ENCODE measurements around the gene GLCCI1. TPM values are rescaled to one million over a fixed set of nuclear protein-coding genes. Genes with fewer than 3 reads are reported as not detected.
"Not testable (repeated sequence)": the region's sequence is repeated elsewhere in the genome, so short reads cannot be mapped to it uniquely, and the experiment has no call there.

GLCCI1 gene
- total RNA-seq, 1 donor from 2014 or later, result 27.9 TPM

DNA sequence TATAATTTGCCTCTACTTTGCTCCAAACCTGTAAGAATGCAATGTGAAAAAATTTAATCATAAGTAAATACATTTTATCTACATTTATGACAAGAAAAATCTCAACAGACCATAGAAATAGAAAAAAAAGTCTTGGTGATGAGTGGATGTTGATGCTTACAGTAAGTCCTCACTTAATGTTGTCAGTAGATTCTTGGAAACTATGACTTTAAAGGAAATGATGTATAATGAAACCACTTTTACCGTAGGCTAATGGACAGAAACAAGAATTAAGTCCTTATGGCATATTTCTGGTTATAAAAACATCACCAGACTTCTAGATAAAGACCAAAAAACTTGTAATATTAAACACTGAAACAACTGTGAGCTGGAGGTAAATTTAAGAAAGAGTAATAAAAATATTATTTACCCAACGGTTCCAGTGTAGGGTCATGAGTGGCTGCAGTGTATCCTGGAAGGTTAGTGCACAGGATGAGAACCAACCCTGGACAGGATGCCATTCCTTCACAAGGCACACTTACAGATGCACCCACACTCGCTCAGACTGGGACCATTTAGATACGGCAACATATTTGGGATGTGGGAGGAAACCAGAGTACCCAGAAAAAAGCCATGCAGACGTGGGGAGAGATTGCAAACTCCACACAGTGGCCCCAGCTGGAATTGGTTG is 76.3 kb downstream of the GLCCI1 start:
- intact Hi-C loops (cut with micrococcal nuclease), result loop anchor here (5.0 to 10.0 kb wide), 4 partner anchors 82 to 363 kb away; no protein-coding TSS in a partner anchor
- Mint-ChIP-seq H3K27ac (peak overlapping the region; percentile 65), H3K27me3 (ENCODE audit: low read depth) (no peaks in the 10 kb centered on the region), H3K4me3 (ENCODE audit: low read depth) (no peak overlapping the region), H3K9me3 (peaks cover 5% of the 10 kb centered on the region), H3K4me1 (ENCODE audit: low read depth) (peaks cover 60% of the 10 kb centered on the region), H3K36me3 (ENCODE audit: low read depth) (peaks cover 78% of the 10 kb centered on the region)
- no peak for DNase-seq (ENCODE audit: low spot score)

DNA sequence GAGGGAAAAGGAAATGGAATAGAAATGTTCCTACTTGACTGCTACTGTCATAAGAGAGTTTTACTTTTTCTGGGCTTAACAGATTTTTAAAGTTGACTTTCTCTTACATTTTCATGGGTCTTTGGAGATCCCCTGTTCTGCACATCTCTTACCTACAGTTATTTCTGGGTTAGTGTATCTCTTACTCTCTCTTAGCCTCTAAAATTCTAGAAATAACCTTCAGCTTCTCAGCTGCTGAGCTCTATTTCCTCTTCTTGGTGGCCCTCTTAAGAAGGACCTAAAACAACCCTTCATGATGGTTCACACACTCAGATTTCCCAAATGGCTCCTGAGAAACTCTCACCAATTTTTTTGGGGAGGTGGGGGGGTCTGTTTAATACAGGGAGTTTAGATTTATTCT is 79.5 kb downstream of the GLCCI1 start:
- H3K9me3 Mint-ChIP-seq; DNase-seq (ENCODE audit: low spot score); H3K4me3 Mint-ChIP-seq (ENCODE audit: low read depth); H3K27ac Mint-ChIP-seq; H3K27me3 Mint-ChIP-seq (ENCODE audit: low read depth): not testable (repeated sequence)
- Mint-ChIP-seq H3K36me3 (ENCODE audit: low read depth) (peaks cover 57% of the 10 kb centered on the region), H3K4me1 (ENCODE audit: low read depth) (peaks cover 53% of the 10 kb centered on the region)
- intact Hi-C loops (cut with micrococcal nuclease), result loop anchor here (10.0 kb wide), 1 partner anchor 273 kb away; no protein-coding TSS in a partner anchor

DNA sequence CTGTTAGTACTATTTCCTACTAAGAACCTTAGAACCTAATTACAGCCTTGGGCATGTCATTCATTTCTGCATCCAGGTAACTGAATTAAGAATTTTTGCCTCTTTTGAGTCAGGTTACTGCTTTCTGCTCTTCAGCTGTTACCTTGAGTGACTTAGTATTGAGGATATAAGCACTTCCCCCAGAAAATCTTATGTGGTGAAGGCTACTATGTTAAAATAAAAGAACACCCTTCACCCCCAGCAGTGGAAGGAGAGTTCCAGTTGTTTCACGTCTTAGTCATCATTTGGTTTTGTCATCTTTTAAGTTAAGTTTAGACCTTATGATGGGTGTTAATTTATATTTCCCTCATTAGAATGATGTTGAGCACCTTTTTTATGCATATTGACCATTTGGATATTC is 82.8 kb downstream of the GLCCI1 start:
- Mint-ChIP-seq H3K27me3 (ENCODE audit: low read depth) (no peaks in the 10 kb centered on the region), H3K4me3 (ENCODE audit: low read depth) (no peak overlapping the region), H3K27ac (no peak overlapping the region), H3K4me1 (ENCODE audit: low read depth) (peaks cover 31% of the 10 kb centered on the region), H3K9me3 (no peaks in the 10 kb centered on the region), H3K36me3 (ENCODE audit: low read depth) (peaks cover 39% of the 10 kb centered on the region)
- intact Hi-C loops (cut with micrococcal nuclease), result no loop called here
- no peak for DNase-seq (ENCODE audit: low spot score)

DNA sequence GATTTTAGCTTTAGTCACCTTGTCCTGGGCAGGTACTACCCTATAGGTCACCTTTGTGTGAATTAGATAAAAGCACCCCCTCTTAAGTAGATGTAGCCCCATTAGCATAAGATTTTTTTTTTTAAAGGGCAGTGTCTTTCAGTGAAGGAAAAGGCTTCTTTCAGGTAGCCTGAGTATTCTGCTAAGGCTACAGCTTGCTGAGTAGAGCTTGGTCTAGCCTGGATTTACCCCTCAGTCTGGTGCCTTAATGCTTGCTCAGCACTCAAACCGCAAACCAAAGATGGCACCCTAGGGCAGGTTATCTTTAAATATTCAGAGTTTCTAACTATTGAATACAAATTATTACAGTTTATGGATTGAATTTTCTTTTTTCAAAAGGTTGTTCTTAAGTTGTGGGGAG is 83.4 kb downstream of the GLCCI1 start:
- peaks cover 32% of the 10 kb centered on the region for H3K4me1 Mint-ChIP-seq (ENCODE audit: low read depth)
- no peaks in the 10 kb centered on the region for H3K9me3 Mint-ChIP-seq
- no peak overlapping the region for H3K4me3 Mint-ChIP-seq (ENCODE audit: low read depth)
- H3K27me3 Mint-ChIP-seq (ENCODE audit: low read depth), result no peaks in the 10 kb centered on the region
- peaks cover 39% of the 10 kb centered on the region for H3K36me3 Mint-ChIP-seq (ENCODE audit: low read depth)
- DNase-seq (ENCODE audit: low spot score), result no peak
- H3K27ac Mint-ChIP-seq, result no peak overlapping the region
- intact Hi-C loops (cut with micrococcal nuclease), result no loop called here

DNA sequence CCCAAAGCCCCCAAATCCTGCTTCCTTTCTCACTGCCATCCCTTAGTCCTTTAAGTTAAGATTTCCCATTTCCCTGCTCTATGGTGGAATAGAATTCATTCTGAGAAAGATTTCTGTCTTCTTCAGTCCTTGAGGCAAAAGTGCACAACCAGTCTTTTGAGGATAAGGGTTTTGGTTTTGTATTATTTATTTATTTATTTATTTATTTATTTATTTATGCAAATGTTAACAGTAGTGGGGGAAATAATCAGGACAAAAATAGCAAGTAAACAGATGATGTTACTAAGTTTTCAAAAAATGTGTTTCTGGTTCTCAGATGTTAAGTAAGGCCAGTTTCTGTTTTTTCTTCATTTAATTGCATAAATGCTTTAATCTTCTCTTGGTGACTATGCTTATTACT is 84.2 kb downstream of the GLCCI1 start:
- H3K4me1 Mint-ChIP-seq (ENCODE audit: low read depth), result peaks cover 30% of the 10 kb centered on the region
- no peak overlapping the region for H3K4me3 Mint-ChIP-seq (ENCODE audit: low read depth)
- no peaks in the 10 kb centered on the region for H3K9me3 Mint-ChIP-seq
- H3K27me3 Mint-ChIP-seq (ENCODE audit: low read depth), result no peaks in the 10 kb centered on the region
- peaks cover 47% of the 10 kb centered on the region for H3K36me3 Mint-ChIP-seq (ENCODE audit: low read depth)
- DNase-seq (ENCODE audit: low spot score), result no peak
- intact Hi-C loops (cut with micrococcal nuclease), result no loop called here
- H3K27ac Mint-ChIP-seq, result no peak overlapping the region

DNA sequence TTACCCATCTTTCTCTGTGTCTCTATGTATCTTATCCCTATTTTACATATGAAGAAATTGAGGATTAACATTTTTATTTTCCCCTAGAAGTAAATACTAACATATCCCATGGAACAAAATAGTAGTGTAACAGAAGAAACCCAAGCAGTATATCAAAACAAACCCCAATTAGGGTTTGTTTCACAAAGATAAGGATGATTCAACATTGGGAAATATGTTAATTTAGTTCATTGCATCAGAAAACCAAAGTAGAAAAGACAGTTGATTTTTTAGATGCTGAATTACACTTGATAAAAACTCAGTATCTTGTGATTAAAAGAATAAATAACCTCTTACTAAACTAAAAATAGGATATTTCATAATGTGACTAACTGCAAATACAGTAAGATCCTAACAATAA is 87.8 kb downstream of the GLCCI1 start:
- no peaks in the 10 kb centered on the region for H3K9me3 Mint-ChIP-seq
- no peak overlapping the region for H3K4me3 Mint-ChIP-seq (ENCODE audit: low read depth)
- H3K27ac Mint-ChIP-seq, result no peak overlapping the region
- intact Hi-C loops (cut with micrococcal nuclease), result no loop called here
- peaks cover 16% of the 10 kb centered on the region for H3K4me1 Mint-ChIP-seq (ENCODE audit: low read depth)
- no peak for DNase-seq (ENCODE audit: low spot score)
- peaks cover 55% of the 10 kb centered on the region for H3K36me3 Mint-ChIP-seq (ENCODE audit: low read depth)
- no peaks in the 10 kb centered on the region for H3K27me3 Mint-ChIP-seq (ENCODE audit: low read depth)

DNA sequence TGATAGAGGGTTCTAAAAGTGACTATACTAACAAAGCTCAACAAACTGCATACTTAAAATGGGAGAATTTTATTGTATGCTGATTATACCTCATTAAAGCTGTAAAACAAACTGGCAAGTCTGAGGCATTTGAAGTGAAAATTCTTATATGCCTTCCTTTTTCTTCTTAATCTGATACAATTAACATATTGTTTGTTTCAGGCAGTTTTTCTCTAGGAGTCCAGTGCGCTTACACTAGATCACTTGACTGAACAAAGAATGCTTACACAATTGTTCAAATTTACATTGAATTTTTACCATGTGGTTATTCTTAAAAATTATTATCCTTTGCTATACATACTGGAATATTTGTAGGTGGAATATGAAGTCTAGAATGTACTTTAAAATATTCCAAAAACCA is 89.0 kb downstream of the GLCCI1 start:
- DNase-seq (ENCODE audit: low spot score), result no peak
- Mint-ChIP-seq H3K36me3 (ENCODE audit: low read depth) (peaks cover 57% of the 10 kb centered on the region), H3K4me3 (ENCODE audit: low read depth) (no peak overlapping the region), H3K27ac (no peak overlapping the region), H3K9me3 (peaks cover 1% of the 10 kb centered on the region), H3K4me1 (ENCODE audit: low read depth) (peaks cover 13% of the 10 kb centered on the region), H3K27me3 (ENCODE audit: low read depth) (no peaks in the 10 kb centered on the region)
- intact Hi-C loops (cut with micrococcal nuclease), result no loop called here

DNA sequence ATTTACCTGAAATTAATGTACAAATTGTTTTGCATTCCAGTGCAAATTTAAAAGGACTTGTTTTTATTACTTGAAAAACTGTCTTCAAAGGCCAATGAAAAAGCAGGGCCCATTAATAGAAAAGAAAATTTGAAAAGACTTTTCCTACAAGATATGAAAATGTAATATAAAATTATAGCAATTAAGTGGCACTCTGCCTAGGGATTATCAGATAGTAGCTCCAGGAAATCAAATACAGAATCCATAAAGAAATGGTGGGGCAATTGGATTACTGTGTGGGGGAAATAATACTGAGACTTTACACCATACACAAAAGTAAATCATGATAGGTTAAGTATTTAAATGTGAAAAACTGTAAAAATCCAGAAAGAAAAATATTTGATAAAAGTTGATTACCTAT is 89.7 kb downstream of the GLCCI1 start:
- Mint-ChIP-seq H3K27me3 (ENCODE audit: low read depth) (no peaks in the 10 kb centered on the region), H3K4me1 (ENCODE audit: low read depth) (peaks cover 13% of the 10 kb centered on the region), H3K36me3 (ENCODE audit: low read depth) (peaks cover 64% of the 10 kb centered on the region), H3K4me3 (ENCODE audit: low read depth) (no peak overlapping the region), H3K27ac (no peak overlapping the region), H3K9me3 (peaks cover 5% of the 10 kb centered on the region)
- intact Hi-C loops (cut with micrococcal nuclease), result no loop called here
- DNase-seq (ENCODE audit: low spot score), result no peak

DNA sequence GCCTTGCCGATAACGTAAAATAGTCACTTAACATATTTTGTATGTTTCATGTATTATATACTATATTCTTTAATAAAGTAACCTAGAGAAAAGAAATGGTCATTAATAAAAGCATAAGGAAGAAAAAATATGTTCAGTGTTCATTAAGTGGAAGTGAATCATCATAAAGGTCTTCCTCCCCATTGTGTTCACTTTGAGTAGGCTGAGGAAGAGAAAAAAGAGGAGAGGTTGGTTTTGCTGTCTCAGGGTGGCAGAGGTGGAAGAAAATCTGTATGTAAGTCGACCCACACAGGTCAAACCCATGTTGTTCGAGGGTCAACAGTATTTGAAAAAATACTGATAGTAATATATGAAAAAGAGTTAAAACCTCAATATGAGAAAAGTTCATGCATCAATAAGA is 90.3 kb downstream of the GLCCI1 start:
- H3K36me3 Mint-ChIP-seq (ENCODE audit: low read depth), result peaks cover 70% of the 10 kb centered on the region

DNA sequence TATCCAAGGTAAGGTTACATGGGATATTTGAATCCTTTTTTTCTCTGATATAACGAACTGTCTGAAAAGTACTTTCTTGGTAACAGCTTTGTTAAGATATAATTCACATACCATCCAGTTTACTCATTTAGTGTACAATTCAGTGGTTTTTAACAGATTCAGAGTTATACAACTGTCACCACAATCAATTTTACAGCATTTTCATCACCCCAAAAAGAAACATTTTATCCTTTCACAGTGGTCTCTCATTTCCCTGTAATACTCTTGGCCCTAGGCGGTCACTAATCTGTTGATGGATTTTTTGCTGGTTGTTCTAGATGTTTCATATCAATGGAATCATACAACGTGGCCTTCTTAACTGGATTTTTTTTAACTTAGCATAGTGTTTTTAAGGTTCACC is 91.6 kb downstream of the GLCCI1 start:
- H3K27ac Mint-ChIP-seq, result no peak overlapping the region
- peaks cover 16% of the 10 kb centered on the region for H3K4me1 Mint-ChIP-seq (ENCODE audit: low read depth)
- no peak overlapping the region for H3K4me3 Mint-ChIP-seq (ENCODE audit: low read depth)
- H3K27me3 Mint-ChIP-seq (ENCODE audit: low read depth), result no peaks in the 10 kb centered on the region
- peaks cover 19% of the 10 kb centered on the region for H3K9me3 Mint-ChIP-seq
- peaks cover 77% of the 10 kb centered on the region for H3K36me3 Mint-ChIP-seq (ENCODE audit: low read depth)
- no peak for DNase-seq (ENCODE audit: low spot score)
- intact Hi-C loops (cut with micrococcal nuclease), result no loop called here

More for the DNA sequence above, 90.3 kb downstream of the GLCCI1 start:
- intact Hi-C loops (cut with micrococcal nuclease), result no loop called here
- Mint-ChIP-seq H3K4me3 (ENCODE audit: low read depth) (no peak overlapping the region), H3K27ac (no peak overlapping the region), H3K9me3 (peaks cover 9% of the 10 kb centered on the region), H3K27me3 (ENCODE audit: low read depth) (no peaks in the 10 kb centered on the region), H3K4me1 (ENCODE audit: low read depth) (peaks cover 13% of the 10 kb centered on the region)
- DNase-seq (ENCODE audit: low spot score), result no peak

DNA sequence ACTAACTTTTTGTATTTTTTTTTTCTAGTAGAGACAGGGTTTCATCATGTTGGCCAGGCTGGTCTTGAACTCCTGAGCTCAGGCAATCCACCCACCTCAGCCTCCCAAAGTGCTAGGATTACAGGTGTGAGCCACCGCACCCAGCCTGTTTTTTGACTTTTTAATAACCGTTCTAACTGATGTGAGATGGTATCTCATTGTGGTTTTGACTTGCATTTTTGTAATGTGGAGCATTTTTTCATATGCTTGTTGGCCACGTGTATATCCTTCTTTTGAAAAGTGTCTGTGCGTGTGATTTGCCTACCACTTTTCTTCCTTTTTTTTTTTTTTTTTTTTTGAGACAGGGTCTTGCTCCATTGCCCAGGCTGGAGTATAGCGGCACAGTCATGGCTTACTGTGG is 94.7 kb downstream of the GLCCI1 start:
- not testable (repeated sequence) for H3K4me3 Mint-ChIP-seq (ENCODE audit: low read depth)
- peaks cover 80% of the 10 kb centered on the region for H3K36me3 Mint-ChIP-seq (ENCODE audit: low read depth)

DNA sequence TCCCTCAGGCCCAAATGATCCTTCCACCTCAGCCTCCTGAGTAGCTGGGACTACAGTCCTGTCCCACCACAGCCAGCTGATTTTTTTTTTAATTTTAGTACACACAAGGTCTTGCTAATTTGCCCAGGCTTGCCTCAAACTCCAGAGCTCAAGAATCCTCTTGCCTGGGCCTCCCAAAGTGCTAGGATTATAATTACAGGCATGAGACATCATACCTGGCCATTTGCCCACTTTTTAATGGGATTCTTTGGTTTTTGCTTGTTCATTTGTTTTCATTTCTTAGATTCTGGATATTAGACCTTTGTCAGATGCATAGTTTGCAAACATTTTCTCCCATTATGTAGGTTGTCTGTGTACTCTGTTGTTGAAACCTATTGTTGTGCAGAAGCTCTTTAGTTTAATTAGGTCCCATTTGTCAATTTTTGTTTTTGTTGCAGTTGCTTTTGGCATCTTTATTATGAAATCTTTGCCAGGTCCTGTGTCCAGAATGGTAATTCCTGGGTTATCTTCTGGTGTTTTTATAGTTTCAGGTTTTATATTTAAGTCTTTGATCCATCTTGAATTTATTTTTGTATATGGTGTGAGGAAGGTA is 95.2 kb downstream of the GLCCI1 start:
- Mint-ChIP-seq H3K36me3 (ENCODE audit: low read depth) (peaks cover 82% of the 10 kb centered on the region), H3K9me3 (peaks cover 29% of the 10 kb centered on the region), H3K4me3 (ENCODE audit: low read depth) (no peak overlapping the region), H3K27me3 (ENCODE audit: low read depth) (no peaks in the 10 kb centered on the region), H3K27ac (no peak overlapping the region), H3K4me1 (ENCODE audit: low read depth) (peaks cover 18% of the 10 kb centered on the region)
- intact Hi-C loops (cut with micrococcal nuclease), result no loop called here
- DNase-seq (ENCODE audit: low spot score), result no peak

More for the DNA sequence above, 94.7 kb downstream of the GLCCI1 start:
- H3K9me3 Mint-ChIP-seq, result peaks cover 29% of the 10 kb centered on the region
- H3K4me1 Mint-ChIP-seq (ENCODE audit: low read depth), result peaks cover 17% of the 10 kb centered on the region
- H3K27me3 Mint-ChIP-seq (ENCODE audit: low read depth); H3K27ac Mint-ChIP-seq; DNase-seq (ENCODE audit: low spot score); intact Hi-C loops (cut with micrococcal nuclease): not testable (repeated sequence)

DNA sequence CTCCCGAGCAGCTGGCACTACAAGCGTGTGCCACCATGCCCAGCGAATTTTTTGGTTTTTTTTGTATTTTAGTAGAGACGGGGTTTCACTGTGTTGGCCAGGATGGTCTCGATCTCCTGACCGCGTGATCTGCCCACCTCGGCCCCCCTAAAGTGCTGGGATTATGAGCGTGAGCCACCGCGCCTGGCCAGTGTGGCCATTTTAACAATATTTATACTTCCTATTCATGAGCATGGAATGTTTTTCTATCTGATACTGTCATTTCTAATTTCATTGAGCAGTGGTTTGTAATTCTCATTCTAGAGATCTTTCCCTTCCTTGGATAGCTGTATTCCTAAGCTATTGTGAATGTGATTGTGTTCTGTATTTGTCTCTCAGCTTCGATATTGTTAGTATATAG is 96.2 kb downstream of the GLCCI1 start:
- H3K27me3 Mint-ChIP-seq (ENCODE audit: low read depth), result no peaks in the 10 kb centered on the region
- peaks cover 80% of the 10 kb centered on the region for H3K36me3 Mint-ChIP-seq (ENCODE audit: low read depth)
- intact Hi-C loops (cut with micrococcal nuclease), result no loop called here
- H3K27ac Mint-ChIP-seq, result no peak overlapping the region
- H3K4me3 Mint-ChIP-seq (ENCODE audit: low read depth), result no peak overlapping the region
- H3K4me1 Mint-ChIP-seq (ENCODE audit: low read depth), result peaks cover 16% of the 10 kb centered on the region
- no peak for DNase-seq (ENCODE audit: low spot score)
- H3K9me3 Mint-ChIP-seq, result peaks cover 29% of the 10 kb centered on the region

Measured in activated T-helper 2 cell treated with anti-CD3 and anti-CD28 coated beads, Interferon-gamma antibody, Interleukin-2, Interleukin-4, amounts not matched to agents 10 μg/mL and 5 μg/mL and 100 μg/mL, durations not matched to agents 14 hours and 24 hours and 36 hours (primary cell).